ENCODE results near the gene DOLK.

The DOLK gene

GRCh38 chr9:128933731-128934130 lies 13.7 kb downstream of the DOLK start:
- DNase-seq (ENCODE audit: low read depth), result no peak

- DNase-seq (ENCODE audit: low read depth), result no peak
Observed at GRCh38 chr9:128929560-128929959, 17.8 kb downstream of the DOLK start.

- no peak for DNase-seq (ENCODE audit: low read depth)
Observed at GRCh38 chr9:128928624-128929023, 18.8 kb downstream of the DOLK start.

GRCh38 chr9:128927731-128928411 lies 19.5 kb downstream of the DOLK start:
- peak; percentile 25 for DNase-seq (ENCODE audit: low read depth)

- no peak for DNase-seq (ENCODE audit: low read depth)
Observed at GRCh38 chr9:128923493-128923883, 23.9 kb downstream of the DOLK start.

GRCh38 chr9:128921881-128922763 lies 25.3 kb downstream of the DOLK start:
- no peak for DNase-seq (ENCODE audit: low read depth)

- DNase-seq (ENCODE audit: low read depth), result no peak
Observed at GRCh38 chr9:128920381-128921058, 26.9 kb downstream of the DOLK start, which contains the start of gene PHYHD1. Gene PHYHD1, plus strand, starts transcription at chr9:128920982. Its CDS starts 1,342 bp downstream, at chr9:128922324.

- no peak for DNase-seq (ENCODE audit: low read depth)
Observed at GRCh38 chr9:128919402-128920089, 27.9 kb downstream of the DOLK start.

GRCh38 chr9:128918921-128919320 lies 28.5 kb downstream of the DOLK start:
- no peak for DNase-seq (ENCODE audit: low read depth)

GRCh38 chr9:128917151-128917849 lies 30.1 kb downstream of the DOLK start:
- DNase-seq (ENCODE audit: low read depth), result no peak

GRCh38 chr9:128916745-128917144 lies 30.7 kb downstream of the DOLK start:
- DNase-seq (ENCODE audit: low read depth), result no peak

- no peak for DNase-seq (ENCODE audit: low read depth)
Observed at GRCh38 chr9:128916204-128916603, 31.2 kb downstream of the DOLK start.

GRCh38 chr9:128913995-128914772 lies 33.2 kb downstream of the DOLK start:
- no peak for DNase-seq (ENCODE audit: low read depth)

GRCh38 chr9:128913048-128913900 lies 34.1 kb downstream of the DOLK start:
- DNase-seq (ENCODE audit: low read depth), result no peak

- no peak for DNase-seq (ENCODE audit: low read depth)
Observed at GRCh38 chr9:128912270-128912853, 35.0 kb downstream of the DOLK start.

- DNase-seq (ENCODE audit: low read depth), result no peak
Observed at GRCh38 chr9:128911529-128912035, 35.8 kb downstream of the DOLK start.

- no peak for DNase-seq (ENCODE audit: low read depth)
Observed at GRCh38 chr9:128910906-128911305, 36.5 kb downstream of the DOLK start.

- DNase-seq (ENCODE audit: low read depth), result no peak
Observed at GRCh38 chr9:128909859-128910258, 37.5 kb downstream of the DOLK start.

GRCh38 chr9:128908372-128908771 lies 39.0 kb downstream of the DOLK start:
- no peak for DNase-seq (ENCODE audit: low read depth)

All from stimulated activated CD8-positive, alpha-beta memory T cell treated with anti-CD3 and anti-CD28 coated beads, Interleukin-7, amount 100 ng/mL, for 24 hours (primary cell).